SK-N-SH (cell line): ENCODE measurements around the gene IL17REL. TPM values are rescaled to one million over a fixed set of nuclear protein-coding genes. Genes with fewer than 3 reads are reported as not detected.

ENCODE experiments used
- CTCF ChIA-PET: fragments of 300-600, 350-600 bp; formaldehyde crosslinking; extraction: SDS; loops from one replicate; lab custom pipeline; 2021; lab: Yijun Ruan, JAX
- POLR2A ChIA-PET: fragments of 350-600 bp; sonication (Branson Sonifier 250); formaldehyde crosslinking; extraction: SDS; loops from one replicate; lab custom pipeline; 2020; ENCODE audit warnings: antibody characterized with exemption, inconsistent platforms; lab: Yijun Ruan, JAX
- DNase-seq: peaks from one replicate; pipeline ENCODE4 v3.0.0; 2012
- H2AFZ ChIP-seq: fragments of 200-600 bp; sonication (generic); 2 replicates; pipeline ENCODE4 v1.8.1; 2016; ENCODE audit warnings: antibody characterized with exemption, mild to moderate bottlenecking, low read depth
- H3F3A ChIP-seq: fragments of 200-600 bp; sonication (generic); replicated peaks from 2 replicates; pipeline ENCODE3; 2016; ENCODE audit warnings: antibody characterized with exemption, mild to moderate bottlenecking; ENCODE audit not compliant: insufficient read depth
- H3K27ac ChIP-seq, 2 experiments: fragments of 200-500 bp in 1 of 2; fragments of 200-600 bp in 1 of 2; sonication (Bioruptor generic) in 1 of 2; sonication (generic), shearing (Covaris generic) in 1 of 2; 2 replicates each; pipeline versions ENCODE4 v1.5.1 to v1.6.1; 2014 to 2016; ENCODE audit warnings: low read depth in 2 of 2, inconsistent platforms in 1 of 2, low read length in 1 of 2, mild to moderate bottlenecking in 1 of 2, mixed read lengths in 1 of 2
- H3K27me3 ChIP-seq: fragments of 200-600 bp; sonication (generic), shearing (Covaris generic); 2 replicates; pipeline ENCODE4 v1.6.1; 2016; ENCODE audit warnings: mixed run types; ENCODE audit not compliant: insufficient read depth
- H3K36me3 ChIP-seq, 2 experiments: fragments of 200-500 bp in 1 of 2; fragments of 200-600 bp in 1 of 2; sonication (Bioruptor generic) in 1 of 2; sonication (generic) in 1 of 2; replicated peaks in 1 of 2; 2 replicates each; pipeline versions ENCODE3 to v1.5.1; 2014 to 2016; ENCODE audit warnings: low read length in 1 of 2, mild to moderate bottlenecking in 1 of 2; ENCODE audit not compliant: insufficient read depth in 2 of 2, control insufficient read depth in 1 of 2
- H3K4me1 ChIP-seq, 2 experiments: fragments of 200-500 bp in 1 of 2; fragments of 200-600 bp in 1 of 2; sonication (Bioruptor generic) in 1 of 2; sonication (generic), shearing (Covaris generic) in 1 of 2; 2 replicates each; pipeline versions ENCODE4 v1.5.1 to v1.6.1; 2014 to 2016; ENCODE audit warnings: low read depth in 1 of 2, low read length in 1 of 2, mixed run types in 1 of 2; ENCODE audit not compliant: insufficient read depth in 2 of 2, control insufficient read depth in 1 of 2
- H3K4me2 ChIP-seq: fragments of 200-600 bp; sonication (generic), shearing (Covaris generic); 2 replicates; pipeline ENCODE4 v1.6.1; 2017; ENCODE audit warnings: mixed run types
- H3K4me3 ChIP-seq, 2 experiments: fragments of 200-500 bp in 1 of 2; fragments of 200-600 bp in 1 of 2; sonication (Bioruptor generic) in 1 of 2; sonication (generic), shearing (Covaris generic) in 1 of 2; 2 replicates each; pipeline versions ENCODE4 v1.5.1 to v1.8.1; 2014 to 2016; ENCODE audit warnings: low read depth in 2 of 2, inconsistent platforms in 1 of 2, low read length in 1 of 2, mild to moderate bottlenecking in 1 of 2, mixed read lengths in 1 of 2, moderate library complexity in 1 of 2
- H3K79me2 ChIP-seq: fragments of 200-600 bp; sonication (generic); 2 replicates; pipeline ENCODE4 v1.8.1; 2017; ENCODE audit warnings: mild to moderate bottlenecking; ENCODE audit not compliant: insufficient read depth
- H3K9ac ChIP-seq: fragments of 200-600 bp; sonication (generic); 2 replicates; pipeline ENCODE4 v1.6.1; 2017; ENCODE audit warnings: mixed run types
- H3K9me2 ChIP-seq: fragments of 200-600 bp; sonication (generic); 2 replicates; pipeline ENCODE4 v1.6.1; 2017; ENCODE audit warnings: mixed run types
- H3K9me3 ChIP-seq: fragments of 200-600 bp; sonication (generic); 2 replicates; pipeline ENCODE4 v1.6.1; 2017; ENCODE audit warnings: mixed run types, mild to moderate bottlenecking, moderate library complexity
- H4K20me1 ChIP-seq: fragments of 200-600 bp; sonication (generic); 2 replicates; pipeline ENCODE4 v1.6.1; 2017; ENCODE audit warnings: mild to moderate bottlenecking, mixed run types; ENCODE audit not compliant: insufficient read depth
- CHD2 ChIP-seq: fragments of 150-350 bp; IDR thresholded peaks from 2 replicates; pipeline ENCODE4 v1.6.1; 2018; ENCODE audit warnings: low read length; ENCODE audit not compliant: partially characterized antibody
- CTCF ChIP-seq: fragments of 200-600 bp; sonication (generic); IDR thresholded peaks from 2 replicates; pipeline ENCODE4 v1.6.1; 2017; ENCODE audit warnings: antibody characterized with exemption, mild to moderate bottlenecking, moderate library complexity
- EZH2phosphoT487 ChIP-seq: fragments of 200-600 bp; sonication (generic); IDR thresholded peaks from 2 replicates; pipeline ENCODE4 v1.6.1; 2017; ENCODE audit warnings: low read depth, mixed run types, mild to moderate bottlenecking, antibody characterized with exemption, moderate library complexity, borderline replicate concordance
- FOSL2 ChIP-seq: IDR thresholded peaks from 2 replicates; pipeline ENCODE4 v1.4.0; 2012; ENCODE audit warnings: low read depth, mild to moderate bottlenecking, moderate library complexity, borderline replicate concordance
- FOXM1 ChIP-seq: IDR thresholded peaks from 2 replicates; pipeline ENCODE4 v1.4.0; 2012; ENCODE audit warnings: low read depth, mild to moderate bottlenecking
- MEF2A ChIP-seq: IDR thresholded peaks from 2 replicates; pipeline ENCODE4 v1.4.0; 2012; ENCODE audit warnings: low read depth, borderline replicate concordance
- NRF1 ChIP-seq: IDR thresholded peaks from 2 replicates; pipeline ENCODE4 v1.6.1; 2012; ENCODE audit warnings: low read depth, mild to moderate bottlenecking, low read length
- RAD21 ChIP-seq: IDR thresholded peaks from 2 replicates; pipeline ENCODE4 v1.6.1; 2012; ENCODE audit warnings: mild to moderate bottlenecking, low read length
- RCOR1 ChIP-seq: fragments of 150-350 bp; IDR thresholded peaks from 2 replicates; pipeline ENCODE4 v1.6.1; 2017; ENCODE audit warnings: antibody characterized with exemption, low read length
- REST ChIP-seq: IDR thresholded peaks from 2 replicates; pipeline ENCODE4 v1.6.1; 2012; ENCODE audit warnings: mild to moderate bottlenecking, low read depth, low read length, moderate library complexity
- RFX5 ChIP-seq: IDR thresholded peaks from 2 replicates; pipeline ENCODE4 v1.6.1; 2012; ENCODE audit warnings: mild to moderate bottlenecking, improper control_type of control experiment, low read length
- TEAD4 ChIP-seq: IDR thresholded peaks from 2 replicates; pipeline ENCODE4 v1.4.0; 2012; ENCODE audit warnings: mild to moderate bottlenecking, borderline replicate concordance; ENCODE audit not compliant: insufficient read depth
- USF1 ChIP-seq: IDR thresholded peaks from 2 replicates; pipeline ENCODE4 v1.4.0; 2012; ENCODE audit warnings: low read depth, borderline replicate concordance
- WGBS: methylation state at CpG from one replicate; pipeline ENCODE4 v1.1.6; 2017; ENCODE audit warnings: low lambda C conversion rate; 5-methylcytosine and 5-hydroxymethylcytosine counted together
- polyA plus RNA-seq, 3 experiments: library from polyadenylated mRNA; depleted of rRNA; stranded (reverse); fragments of >200 nt; gene quantifications; 2 replicates each; pipeline ENCODE4 v1.2.3, GENCODE V29; 2012

Gene IL17REL
- polyA plus RNA-seq, 1 of the 3 experiments (the other 2 are of a cell fraction) = not detected

GRCh38 chr22:50041361-50042065 is 28.9 kb upstream of the IL17REL start:
- no peaks in the 10 kb centered on the region for H3K9me2 ChIP-seq
- no peak overlapping the region for H3K4me2 ChIP-seq
- H3F3A ChIP-seq = no peaks in the 10 kb centered on the region
- H3K9ac ChIP-seq = no peak overlapping the region
- CTCF ChIA-PET = interaction anchor here (2.6 kb wide), 1 partner anchor 11 kb away, joined by 20 read pairs; no protein-coding TSS in a partner anchor
- peaks cover 12% of the 10 kb centered on the region for H3K27me3 ChIP-seq
- H3K79me2 ChIP-seq = no peaks in the 10 kb centered on the region
- H2AFZ ChIP-seq = no peak overlapping the region
- H3K9me3 ChIP-seq = no peaks in the 10 kb centered on the region; the same call in 1 of the 2 replicates
- no peaks in the 10 kb centered on the region for H3K36me3 ChIP-seq
- no peak overlapping the region for H3K27ac ChIP-seq
- TF ChIP-seq CTCF = no peak
- no peak for TF ChIP-seq FOXM1
- no peak for TF ChIP-seq USF1
- TF ChIP-seq TEAD4 = no peak
- no peak for TF ChIP-seq MEF2A
- no peak for TF ChIP-seq CHD2
- no peak for TF ChIP-seq NRF1
- TF ChIP-seq FOSL2 = no peak
- TF ChIP-seq EZH2phosphoT487 = no peak
- no peak for TF ChIP-seq RAD21
- no peak for TF ChIP-seq RFX5
- TF ChIP-seq RCOR1 = no peak
- no peak for TF ChIP-seq REST
- TF ChIP-seq, all 33 proteins: peak for 0
- H3K4me3 ChIP-seq = no peak overlapping the region
- H4K20me1 ChIP-seq = no peaks in the 10 kb centered on the region
- POLR2A ChIA-PET = no interaction called here
- 41% methylated on average over 7 of the region's 17 CpGs for WGBS
- DNase-seq = peak; percentile 19
- H3K4me1 ChIP-seq = no peaks in the 10 kb centered on the region
